Progenitor cell of endocrine pancreas (in vitro differentiated cells): ENCODE measurements around the gene ITGB5. TPM values are rescaled to one million over a fixed set of nuclear protein-coding genes. Genes with fewer than 3 reads are reported as not detected.
"Not testable (repeated sequence)": the region's sequence is repeated elsewhere in the genome, so short reads cannot be mapped to it uniquely, and the experiment has no call there.

Source experiments
- DNase-seq: peaks from one replicate; pipeline ENCODE4 v3.0.0; 2021; ENCODE audit warnings: low spot score; ENCODE audit not compliant: unreplicated experiment
- H3K27ac Mint-ChIP-seq: 2 replicates; pipeline ENCODE4 v1.8.0; 2021; ENCODE audit warnings: mild to moderate bottlenecking, moderate library complexity, mixed read lengths
- H3K27me3 Mint-ChIP-seq: 2 replicates; pipeline ENCODE4 v1.8.0; 2021; ENCODE audit warnings: mixed read lengths
- H3K36me3 Mint-ChIP-seq: 2 replicates; pipeline ENCODE4 v1.8.0; 2022; ENCODE audit warnings: mixed read lengths; ENCODE audit not compliant: insufficient read depth
- H3K4me1 Mint-ChIP-seq: 2 replicates; pipeline ENCODE4 v1.8.0; 2021; ENCODE audit warnings: low read depth, mixed read lengths
- H3K4me3 Mint-ChIP-seq: 2 replicates; pipeline ENCODE4 v1.8.0; 2021; ENCODE audit warnings: low read depth, mild to moderate bottlenecking, moderate library complexity, mixed read lengths
- H3K9me3 Mint-ChIP-seq: 2 replicates; pipeline ENCODE4 v1.8.0; 2021; ENCODE audit warnings: low read depth, mixed read lengths
- total RNA-seq: library from RNA; stranded (reverse); gene quantifications from 2 replicates; pipeline ENCODE4 v1.2.1, GENCODE V29; 2021
- TF ChIP-seq, protein P1 (sequence below): fragments of 200-600 bp; sonication (generic); IDR thresholded peaks from one replicate; pipeline ENCODE4 v1.5.0; 2021; ENCODE audit warnings: antibody characterized with exemption, mild to moderate bottlenecking; ENCODE audit not compliant: unreplicated experiment

Gene ITGB5
- total RNA-seq, 1 donor from 2014 or later = 58.8 TPM

DNA sequence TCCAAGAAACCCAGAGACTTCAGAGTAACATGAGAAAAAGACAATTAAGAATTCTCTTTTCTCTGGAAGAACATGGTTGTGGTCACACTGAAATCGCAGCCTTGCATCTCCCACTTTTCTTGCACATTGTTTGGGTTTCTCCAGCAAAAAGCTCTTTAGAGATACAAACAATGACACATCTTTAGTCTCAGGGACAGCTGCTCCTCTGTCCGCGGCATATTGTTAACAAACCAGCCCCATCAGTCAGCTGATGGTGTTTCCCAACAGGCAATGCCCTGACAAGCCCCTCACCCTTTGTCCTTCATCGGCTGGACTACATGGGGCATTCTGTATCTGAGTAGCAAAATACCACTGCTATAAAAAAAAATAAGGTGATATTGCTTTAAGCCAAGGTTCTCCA is 103.5 kb downstream of the ITGB5 start:
- no peak for DNase-seq
- Mint-ChIP-seq H3K4me3 (no peak overlapping the region), H3K27me3 (no peaks in the 10 kb centered on the region), H3K27ac (no peak overlapping the region), H3K36me3 (peaks cover 7% of the 10 kb centered on the region), H3K4me1 (no peaks in the 10 kb centered on the region), H3K9me3 (no peaks in the 10 kb centered on the region)
- TF ChIP-seq, protein P1, sequence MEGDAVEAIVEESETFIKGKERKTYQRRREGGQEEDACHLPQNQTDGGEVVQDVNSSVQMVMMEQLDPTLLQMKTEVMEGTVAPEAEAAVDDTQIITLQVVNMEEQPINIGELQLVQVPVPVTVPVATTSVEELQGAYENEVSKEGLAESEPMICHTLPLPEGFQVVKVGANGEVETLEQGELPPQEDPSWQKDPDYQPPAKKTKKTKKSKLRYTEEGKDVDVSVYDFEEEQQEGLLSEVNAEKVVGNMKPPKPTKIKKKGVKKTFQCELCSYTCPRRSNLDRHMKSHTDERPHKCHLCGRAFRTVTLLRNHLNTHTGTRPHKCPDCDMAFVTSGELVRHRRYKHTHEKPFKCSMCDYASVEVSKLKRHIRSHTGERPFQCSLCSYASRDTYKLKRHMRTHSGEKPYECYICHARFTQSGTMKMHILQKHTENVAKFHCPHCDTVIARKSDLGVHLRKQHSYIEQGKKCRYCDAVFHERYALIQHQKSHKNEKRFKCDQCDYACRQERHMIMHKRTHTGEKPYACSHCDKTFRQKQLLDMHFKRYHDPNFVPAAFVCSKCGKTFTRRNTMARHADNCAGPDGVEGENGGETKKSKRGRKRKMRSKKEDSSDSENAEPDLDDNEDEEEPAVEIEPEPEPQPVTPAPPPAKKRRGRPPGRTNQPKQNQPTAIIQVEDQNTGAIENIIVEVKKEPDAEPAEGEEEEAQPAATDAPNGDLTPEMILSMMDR = no peak

- peak overlapping the region; percentile 52 for H3K27ac Mint-ChIP-seq
- not testable (repeated sequence) for H3K4me3 Mint-ChIP-seq, H3K36me3 Mint-ChIP-seq, H3K4me1 Mint-ChIP-seq, H3K9me3 Mint-ChIP-seq, DNase-seq, H3K27me3 Mint-ChIP-seq
These were observed 104.8 kb downstream of the ITGB5 start for GRCh38 chr3:124782377-124782712.

DNA sequence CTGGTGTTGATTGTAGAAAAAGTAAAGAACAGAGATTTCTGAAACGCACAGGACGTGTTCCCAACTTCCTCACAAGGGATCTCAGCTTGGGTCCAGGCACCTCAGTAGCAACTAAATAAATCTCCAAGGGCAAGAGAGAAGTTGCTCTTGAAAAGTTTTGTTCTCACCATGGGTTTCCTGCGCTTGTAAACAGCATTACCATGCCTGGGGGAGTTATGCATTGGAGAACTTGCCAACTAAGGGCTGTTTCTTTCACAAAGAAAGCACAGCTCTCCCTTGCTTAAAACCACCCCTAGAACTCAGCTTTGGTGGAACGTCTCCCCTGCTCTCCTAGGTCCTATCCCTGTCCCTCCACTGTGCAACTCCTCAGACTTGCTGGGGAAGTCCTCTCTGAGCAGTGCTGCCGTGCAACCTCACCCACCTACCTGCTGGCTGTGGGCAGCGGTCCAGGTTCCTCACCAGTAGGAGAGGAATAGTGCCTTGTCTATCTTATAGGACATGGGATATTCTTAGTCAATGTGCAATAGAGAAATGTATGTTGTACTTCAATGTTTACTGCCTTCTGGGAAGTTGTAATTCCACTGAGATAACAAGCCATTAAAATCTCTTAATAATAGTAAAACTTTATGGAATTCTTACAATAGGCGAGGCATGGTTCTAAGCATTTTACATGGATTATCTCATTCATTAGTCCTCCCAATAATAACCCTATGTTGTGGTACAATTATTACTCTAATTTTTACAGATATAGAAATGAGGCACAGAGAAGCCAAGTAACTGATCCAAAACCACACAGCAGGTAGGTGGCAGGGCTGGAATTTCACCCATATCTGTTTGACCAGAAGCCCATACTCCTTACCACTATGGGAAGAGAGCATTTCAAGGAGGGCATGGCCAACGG is 105.4 kb downstream of the ITGB5 start:
- Mint-ChIP-seq H3K4me1 (no peaks in the 10 kb centered on the region), H3K9me3 (no peaks in the 10 kb centered on the region), H3K27ac (peak overlapping the region; percentile 69), H3K4me3 (no peak overlapping the region), H3K36me3 (peaks cover 7% of the 10 kb centered on the region), H3K27me3 (no peaks in the 10 kb centered on the region)
- TF ChIP-seq, protein P1 = no peak
- no peak for DNase-seq

DNA sequence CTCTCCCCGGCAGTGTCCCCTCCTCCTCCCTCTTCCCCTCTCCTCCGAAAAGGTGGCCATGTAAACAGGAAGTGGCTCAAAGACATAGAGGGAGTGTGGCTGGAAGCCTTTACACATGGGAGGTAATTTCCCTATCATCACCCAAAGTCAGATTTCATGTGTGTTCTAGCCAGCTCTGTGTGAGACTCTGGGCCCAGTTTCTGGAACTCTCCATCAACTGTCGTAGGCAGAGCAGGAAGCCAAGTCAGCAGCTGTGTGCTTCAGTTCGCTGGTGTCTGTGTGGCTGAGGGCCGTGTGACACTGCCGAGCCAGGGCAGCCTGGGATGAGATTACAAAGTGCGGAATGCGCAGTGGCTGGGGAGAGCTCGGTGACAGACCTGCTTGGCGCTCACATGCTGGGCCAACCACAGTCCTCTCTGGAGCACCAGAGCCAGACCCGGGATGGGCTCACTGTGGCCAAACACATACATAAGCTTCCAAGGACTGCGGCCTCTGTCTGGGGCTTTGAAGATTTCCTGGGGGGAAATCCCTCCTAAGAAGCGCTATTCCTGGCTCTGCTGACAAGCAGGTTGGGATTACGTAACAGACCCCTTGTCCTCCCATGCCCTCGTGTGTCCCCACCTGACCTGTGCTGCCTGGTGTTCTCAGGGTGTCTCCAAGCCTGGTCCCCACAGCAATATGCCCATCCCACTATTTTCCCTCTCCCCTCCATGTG is 106.2 kb downstream of the ITGB5 start:
- TF ChIP-seq, protein P1 = no peak
- Mint-ChIP-seq H3K36me3 (peaks cover 8% of the 10 kb centered on the region), H3K4me3 (no peak overlapping the region), H3K27me3 (no peaks in the 10 kb centered on the region), H3K4me1 (no peaks in the 10 kb centered on the region), H3K27ac (peak overlapping the region; percentile 69), H3K9me3 (no peaks in the 10 kb centered on the region)
- DNase-seq = no peak

GRCh38 chr3:124780356-124780755 is 106.8 kb downstream of the ITGB5 start:
- no peak for DNase-seq
- Mint-ChIP-seq H3K36me3 (peaks cover 7% of the 10 kb centered on the region), H3K4me1 (no peaks in the 10 kb centered on the region), H3K27me3 (no peaks in the 10 kb centered on the region), H3K27ac (no peak overlapping the region), H3K9me3 (no peaks in the 10 kb centered on the region), H3K4me3 (no peak overlapping the region)
- TF ChIP-seq, protein P1 = no peak
